ENCODE data around the gene COMMD7. TPM values are rescaled to one million over a fixed set of nuclear protein-coding genes. Genes with fewer than 3 reads are reported as not detected.

Gene COMMD7
- polyA plus RNA-seq, 3 donors, result 46.2 to 133 (median 120) TPM

GRCh38 chr20:32687180-32687532, 56.1 kb downstream of the COMMD7 start:
- Histone ChIP-seq H3K4me3 (replicated peaks in 1 of 3; ENCODE audit: low read depth in 2 of 3, low read length in 3 of 3) (no peak overlapping the region), H3K9ac (ENCODE audit: insufficient read depth, low read length, poor library complexity, severe bottlenecking) (no peak overlapping the region), H3K27ac (ENCODE audit: low read depth in 1 of 2, low read length in 2 of 2) (no peak overlapping the region), H3K27me3 (ENCODE audit: control insufficient read depth in 2 of 2, insufficient read depth in 2 of 2, low read length in 2 of 2) (no peaks in the 10 kb centered on the region), H3K9me3 (replicated peaks in 1 of 2; ENCODE audit: control insufficient read depth in 1 of 2, insufficient read depth in 1 of 2, low read length in 2 of 2) (no peaks in the 10 kb centered on the region), H3K36me3 (replicated peaks in 1 of 2; ENCODE audit: control insufficient read depth in 1 of 2, insufficient read depth in 2 of 2, low read length in 2 of 2) (no peaks in the 10 kb centered on the region), H4K20me1 (ENCODE audit: insufficient read depth, low read length) (no peaks in the 10 kb centered on the region), H2AFZ (ENCODE audit: insufficient read depth, low read depth, low read length, poor library complexity, severe bottlenecking) (no peak overlapping the region), H3K4me1 (ENCODE audit: control insufficient read depth in 1 of 2, insufficient read depth in 2 of 2, low read length in 2 of 2) (peaks cover 17 to 22% of the 10 kb centered on the region in 2 donors), H3K4me2 (replicated peaks; ENCODE audit: extremely low read depth, low read length, poor library complexity, severe bottlenecking) (no peak overlapping the region), H3K79me2 (ENCODE audit: insufficient read depth, low read length) (no peaks in the 10 kb centered on the region)
- DNase-seq, result no peak
- Mint-ChIP-seq H3K4me3 (no peak overlapping the region), H3K4me1 (peaks cover 23% of the 10 kb centered on the region), H3K36me3 (peaks cover 6 to 10% of the 10 kb centered on the region in 2 donors), H3K27ac (no peak overlapping the region), H3K27me3 (ENCODE audit: low read depth in 3 of 3) (no peaks in the 10 kb centered on the region), H3K9me3 (peaks cover 0 to 2% (median 0%) of the 10 kb centered on the region in 7 donors)
- intact Hi-C loops (cut with micrococcal nuclease), result no loop called here
- 100% methylated on average over 4 of the region's 9 CpGs for WGBS (ENCODE audit: insufficient coverage)
- no peak for TF ChIP-seq CTCF (IDR thresholded peaks at IDR 0.05)

GRCh38 chr20:32686530-32687179, 56.6 kb downstream of the COMMD7 start:
- H3K4me2 ChIP-seq (replicated peaks; ENCODE audit: extremely low read depth, low read length, poor library complexity, severe bottlenecking), result no peak overlapping the region
- Mint-ChIP-seq H3K27me3 (ENCODE audit: low read depth in 3 of 3) (no peaks in the 10 kb centered on the region), H3K4me1 (peaks cover 26% of the 10 kb centered on the region), H3K4me3 (no peak overlapping the region), H3K9me3 (peaks cover 0 to 2% (median 0%) of the 10 kb centered on the region in 7 donors), H3K36me3 (peaks cover 5 to 8% of the 10 kb centered on the region in 2 donors), H3K27ac (no peak overlapping the region)
- no peak overlapping the region for H3K9ac ChIP-seq (ENCODE audit: insufficient read depth, low read length, poor library complexity, severe bottlenecking)
- no peak overlapping the region for H3K27ac ChIP-seq (ENCODE audit: low read depth in 1 of 2, low read length in 2 of 2)
- H3K4me1 ChIP-seq (ENCODE audit: control insufficient read depth in 1 of 2, insufficient read depth in 2 of 2, low read length in 2 of 2), result peaks cover 17 to 25% of the 10 kb centered on the region in 2 donors
- no peak for DNase-seq
- no peak for TF ChIP-seq CTCF (IDR thresholded peaks at IDR 0.05)
- no peak overlapping the region for H2AFZ ChIP-seq (ENCODE audit: insufficient read depth, low read depth, low read length, poor library complexity, severe bottlenecking)
- H3K79me2 ChIP-seq (ENCODE audit: insufficient read depth, low read length), result no peaks in the 10 kb centered on the region
- no peaks in the 10 kb centered on the region for H3K9me3 ChIP-seq (replicated peaks in 1 of 2; ENCODE audit: control insufficient read depth in 1 of 2, insufficient read depth in 1 of 2, low read length in 2 of 2)
- no peaks in the 10 kb centered on the region for H4K20me1 ChIP-seq (ENCODE audit: insufficient read depth, low read length)
- H3K27me3 ChIP-seq (ENCODE audit: control insufficient read depth in 2 of 2, insufficient read depth in 2 of 2, low read length in 2 of 2), result no peaks in the 10 kb centered on the region
- H3K36me3 ChIP-seq (replicated peaks in 1 of 2; ENCODE audit: control insufficient read depth in 1 of 2, insufficient read depth in 2 of 2, low read length in 2 of 2), result no peaks in the 10 kb centered on the region
- intact Hi-C loops (cut with micrococcal nuclease), result no loop called here
- H3K4me3 ChIP-seq (replicated peaks in 1 of 3; ENCODE audit: low read depth in 2 of 3, low read length in 3 of 3), result no peak overlapping the region
- no CpG with 5 or more reads among the region's 10 CpGs for WGBS (ENCODE audit: insufficient coverage)

All from CD14-positive monocyte (primary cell).